Measurements from ENCODE around the gene VCL. TPM values are rescaled to one million over a fixed set of nuclear protein-coding genes. Genes with fewer than 3 reads are reported as not detected.

VCL gene
- total and polyA plus RNA-seq, 2 donors (not counting 1 experiment from before 2014, with no cell fraction given) = 161 to 316 TPM

GRCh38 chr10:73991884-73992245 is 6.1 kb upstream of the VCL start:
- H3K79me2 ChIP-seq (ENCODE audit: control insufficient read depth, insufficient read depth, low read length) = no peaks in the 10 kb centered on the region
- no peak overlapping the region for H3K4me2 ChIP-seq (ENCODE audit: extremely low read depth, insufficient read depth, low read length)
- DNase-seq (ENCODE audit: low read depth in 2 of 2) = no peak
- H3K27ac ChIP-seq (ENCODE audit: insufficient read depth, low read length) = no peak overlapping the region
- no peak overlapping the region for H3K4me3 ChIP-seq (replicated peaks in 1 of 4; ENCODE audit: control extremely low read depth in 1 of 4, insufficient read depth in 1 of 4, low read depth in 3 of 4, low read length in 4 of 4)
- H4K20me1 ChIP-seq (ENCODE audit: control insufficient read depth, extremely low read depth, insufficient read depth, low read length) = no peaks in the 10 kb centered on the region
- no peaks in the 10 kb centered on the region for H3K4me1 ChIP-seq (ENCODE audit: control insufficient read depth, extremely low read depth, insufficient read depth, low read length)
- H3K9ac ChIP-seq (ENCODE audit: insufficient read depth, low read length) = no peak overlapping the region
- TF ChIP-seq EZH2 (IDR thresholded peaks at IDR 0.05; ENCODE audit: low read length, missing control alignments) (no peak), CTCF (conservative IDR thresholded peaks at IDR 0.05 in 1 of 2, IDR thresholded peaks at IDR 0.05 in 1 of 2; ENCODE audit: low read depth in 1 of 2, low read length in 2 of 2) (no peak)
- H3K27me3 ChIP-seq (ENCODE audit: control insufficient read depth, insufficient read depth, low read length) = no peaks in the 10 kb centered on the region
- no peaks in the 10 kb centered on the region for H3K9me3 ChIP-seq (ENCODE audit: control insufficient read depth, insufficient read depth, low read depth, low read length)
- no peaks in the 10 kb centered on the region for H3K36me3 ChIP-seq (ENCODE audit: control insufficient read depth, insufficient read depth, low read length)
- no peak overlapping the region for H2AFZ ChIP-seq (ENCODE audit: low read length)

- no peaks in the 10 kb centered on the region for H3K9me3 ChIP-seq (ENCODE audit: control insufficient read depth, insufficient read depth, low read depth, low read length)
- DNase-seq (ENCODE audit: low read depth in 2 of 2) = peak in 1 of 2 donors; percentile 75
- no peak overlapping the region for H3K27ac ChIP-seq (ENCODE audit: insufficient read depth, low read length)
- H3K36me3 ChIP-seq (ENCODE audit: control insufficient read depth, insufficient read depth, low read length) = no peaks in the 10 kb centered on the region
- H4K20me1 ChIP-seq (ENCODE audit: control insufficient read depth, extremely low read depth, insufficient read depth, low read length) = no peaks in the 10 kb centered on the region
- TF ChIP-seq EZH2 (IDR thresholded peaks at IDR 0.05; ENCODE audit: low read length, missing control alignments) = no peak
- TF ChIP-seq CTCF (conservative IDR thresholded peaks at IDR 0.05 in 1 of 2, IDR thresholded peaks at IDR 0.05 in 1 of 2; ENCODE audit: low read depth in 1 of 2, low read length in 2 of 2) = no peak
- H3K9ac ChIP-seq (ENCODE audit: insufficient read depth, low read length) = no peak overlapping the region
- H2AFZ ChIP-seq (ENCODE audit: low read length) = no peak overlapping the region
- no peak overlapping the region for H3K4me2 ChIP-seq (ENCODE audit: extremely low read depth, insufficient read depth, low read length)
- H3K4me3 ChIP-seq (replicated peaks in 1 of 4; ENCODE audit: control extremely low read depth in 1 of 4, insufficient read depth in 1 of 4, low read depth in 3 of 4, low read length in 4 of 4) = no peak overlapping the region
- H3K79me2 ChIP-seq (ENCODE audit: control insufficient read depth, insufficient read depth, low read length) = peaks cover 2% of the 10 kb centered on the region
- no peaks in the 10 kb centered on the region for H3K4me1 ChIP-seq (ENCODE audit: control insufficient read depth, extremely low read depth, insufficient read depth, low read length)
- H3K27me3 ChIP-seq (ENCODE audit: control insufficient read depth, insufficient read depth, low read length) = no peaks in the 10 kb centered on the region
Observed at GRCh38 chr10:73992899-73993788, 4.8 kb upstream of the VCL start.

GRCh38 chr10:73995035-73995358 is 2.9 kb upstream of the VCL start:
- no peaks in the 10 kb centered on the region for H3K27me3 ChIP-seq (ENCODE audit: control insufficient read depth, insufficient read depth, low read length)
- TF ChIP-seq CTCF (conservative IDR thresholded peaks at IDR 0.05 in 1 of 2, IDR thresholded peaks at IDR 0.05 in 1 of 2; ENCODE audit: low read depth in 1 of 2, low read length in 2 of 2) = no peak
- no peak overlapping the region for H3K4me3 ChIP-seq (replicated peaks in 1 of 4; ENCODE audit: control extremely low read depth in 1 of 4, insufficient read depth in 1 of 4, low read depth in 3 of 4, low read length in 4 of 4)
- peaks cover 21% of the 10 kb centered on the region for H3K79me2 ChIP-seq (ENCODE audit: control insufficient read depth, insufficient read depth, low read length)
- DNase-seq (ENCODE audit: low read depth in 2 of 2) = no peak
- H3K9me3 ChIP-seq (ENCODE audit: control insufficient read depth, insufficient read depth, low read depth, low read length) = no peaks in the 10 kb centered on the region
- no peak overlapping the region for H2AFZ ChIP-seq (ENCODE audit: low read length)
- H3K9ac ChIP-seq (ENCODE audit: insufficient read depth, low read length) = no peak overlapping the region
- no peaks in the 10 kb centered on the region for H4K20me1 ChIP-seq (ENCODE audit: control insufficient read depth, extremely low read depth, insufficient read depth, low read length)
- H3K4me2 ChIP-seq (ENCODE audit: extremely low read depth, insufficient read depth, low read length) = peak overlapping the region; percentile 38
- H3K4me1 ChIP-seq (ENCODE audit: control insufficient read depth, extremely low read depth, insufficient read depth, low read length) = no peaks in the 10 kb centered on the region
- H3K27ac ChIP-seq (ENCODE audit: insufficient read depth, low read length) = no peak overlapping the region
- H3K36me3 ChIP-seq (ENCODE audit: control insufficient read depth, insufficient read depth, low read length) = no peaks in the 10 kb centered on the region
